OCI-LY1 (cell line): ENCODE data around the gene MRPL47.

Experiments used
- H2AFZ ChIP-seq: fragments of 200-600 bp; sonication (generic), shearing (Covaris generic); 2 replicates; pipeline ENCODE4 v1.6.0; 2014; ENCODE audit warnings: antibody characterized with exemption, mild to moderate bottlenecking, low read length
- H3F3A ChIP-seq: fragments of 200-600 bp; sonication (generic), shearing (Covaris generic); 2 replicates; pipeline ENCODE4 v1.6.0; 2014; ENCODE audit warnings: mild to moderate bottlenecking, antibody characterized with exemption, low read length, moderate library complexity; ENCODE audit not compliant: insufficient read depth
- H3K27ac ChIP-seq: fragments of 200-600 bp; sonication (generic); 2 replicates; pipeline ENCODE4 v1.5.1; 2014; ENCODE audit warnings: low read length, mixed run types, mild to moderate bottlenecking, low read depth; ENCODE audit not compliant: poor library complexity, severe bottlenecking
- H3K27me3 ChIP-seq: fragments of 200-600 bp; sonication (generic); 2 replicates; pipeline ENCODE4 v1.6.0; 2014; ENCODE audit warnings: antibody characterized with exemption, mild to moderate bottlenecking, low read length, moderate library complexity; ENCODE audit not compliant: insufficient read depth
- H3K36me3 ChIP-seq: fragments of 200-600 bp; sonication (generic); 2 replicates; pipeline ENCODE4 v1.6.1; 2014; ENCODE audit warnings: mild to moderate bottlenecking, antibody characterized with exemption, low read length, moderate library complexity, mixed read lengths; ENCODE audit not compliant: insufficient read depth
- H3K4me1 ChIP-seq: fragments of 200-600 bp; sonication (generic); 2 replicates; pipeline ENCODE4 v1.5.1; 2014; ENCODE audit warnings: mild to moderate bottlenecking, low read length, moderate library complexity; ENCODE audit not compliant: insufficient read depth, severe bottlenecking
- H3K4me2 ChIP-seq: fragments of 200-600 bp; sonication (generic), shearing (Covaris generic); 2 replicates; pipeline ENCODE4 v1.6.1; 2014; ENCODE audit warnings: low read length
- H3K4me3 ChIP-seq: fragments of 200-600 bp; sonication (generic); 2 replicates; pipeline ENCODE4 v1.5.1; 2014; ENCODE audit warnings: low read length, low read depth, mild to moderate bottlenecking, mixed read lengths; ENCODE audit not compliant: poor library complexity, severe bottlenecking
- H3K79me2 ChIP-seq: fragments of 200-600 bp; shearing (Covaris generic); 2 replicates; pipeline ENCODE4 v1.6.1; 2016; ENCODE audit warnings: mixed run types, low read length, mixed read lengths; ENCODE audit not compliant: insufficient read depth
- H3K9ac ChIP-seq: fragments of 200-600 bp; sonication (generic), shearing (Covaris generic); 2 replicates; pipeline ENCODE4 v1.6.1; 2014; ENCODE audit warnings: mild to moderate bottlenecking, low read length, mixed read lengths
- H3K9me2 ChIP-seq: fragments of 200-600 bp; sonication (generic), shearing (Covaris generic); 2 replicates; pipeline ENCODE4 v1.6.1; 2014; ENCODE audit warnings: low read depth, mild to moderate bottlenecking, low read length, mixed read lengths
- H3K9me3 ChIP-seq: fragments of 200-600 bp; shearing (Covaris generic); 2 replicates; pipeline ENCODE4 v1.6.1; 2014; ENCODE audit warnings: low read length, mixed read lengths
- H4K20me1 ChIP-seq: fragments of 200-600 bp; sonication (generic), shearing (Covaris generic); 2 replicates; pipeline ENCODE4 v1.6.0; 2016; ENCODE audit warnings: mild to moderate bottlenecking, low read length; ENCODE audit not compliant: insufficient read depth
- EZH2 ChIP-seq: fragments of 200-600 bp; sonication (generic), shearing (Covaris generic); IDR thresholded peaks from 2 replicates; pipeline ENCODE4 v1.8.0; 2017; ENCODE audit warnings: borderline replicate concordance, mixed run types, mild to moderate bottlenecking, antibody characterized with exemption, low read length, moderate library complexity, mixed read lengths
- TF ChIP-seq, protein P1 (sequence below): fragments of 200-600 bp; sonication (generic), shearing (Covaris generic); IDR thresholded peaks from 2 replicates; pipeline ENCODE4 v1.5.1; 2017; ENCODE audit warnings: mild to moderate bottlenecking, antibody characterized with exemption, low read length, moderate library complexity, mixed read lengths

MRPL47 gene

DNA sequence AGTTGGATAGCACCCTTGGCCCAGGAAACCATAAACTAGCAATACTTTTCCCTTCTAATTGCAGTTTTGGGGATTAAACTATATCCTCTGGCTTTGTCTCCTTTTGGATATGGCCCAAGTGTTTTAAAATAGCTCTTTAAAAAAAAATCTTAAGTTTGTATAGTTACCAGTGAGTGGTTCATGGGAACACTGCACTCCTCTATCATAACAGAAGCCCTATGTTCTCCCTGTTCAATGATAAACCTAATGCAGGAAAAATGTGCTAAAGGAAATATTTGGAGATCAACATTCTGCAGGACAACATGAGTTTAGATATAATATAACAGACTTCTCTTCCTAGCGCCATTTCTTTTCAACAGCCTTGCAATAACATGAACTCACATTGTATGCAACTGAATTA, 13.1 kb downstream of the MRPL47 start:
- peaks cover 95% of the 10 kb centered on the region for H3K36me3 ChIP-seq
- H3F3A ChIP-seq: no peaks in the 10 kb centered on the region
- no peak overlapping the region for H3K9ac ChIP-seq
- no peak for TF ChIP-seq EZH2
- TF ChIP-seq, protein P1, sequence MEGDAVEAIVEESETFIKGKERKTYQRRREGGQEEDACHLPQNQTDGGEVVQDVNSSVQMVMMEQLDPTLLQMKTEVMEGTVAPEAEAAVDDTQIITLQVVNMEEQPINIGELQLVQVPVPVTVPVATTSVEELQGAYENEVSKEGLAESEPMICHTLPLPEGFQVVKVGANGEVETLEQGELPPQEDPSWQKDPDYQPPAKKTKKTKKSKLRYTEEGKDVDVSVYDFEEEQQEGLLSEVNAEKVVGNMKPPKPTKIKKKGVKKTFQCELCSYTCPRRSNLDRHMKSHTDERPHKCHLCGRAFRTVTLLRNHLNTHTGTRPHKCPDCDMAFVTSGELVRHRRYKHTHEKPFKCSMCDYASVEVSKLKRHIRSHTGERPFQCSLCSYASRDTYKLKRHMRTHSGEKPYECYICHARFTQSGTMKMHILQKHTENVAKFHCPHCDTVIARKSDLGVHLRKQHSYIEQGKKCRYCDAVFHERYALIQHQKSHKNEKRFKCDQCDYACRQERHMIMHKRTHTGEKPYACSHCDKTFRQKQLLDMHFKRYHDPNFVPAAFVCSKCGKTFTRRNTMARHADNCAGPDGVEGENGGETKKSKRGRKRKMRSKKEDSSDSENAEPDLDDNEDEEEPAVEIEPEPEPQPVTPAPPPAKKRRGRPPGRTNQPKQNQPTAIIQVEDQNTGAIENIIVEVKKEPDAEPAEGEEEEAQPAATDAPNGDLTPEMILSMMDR: no peak
- H3K27ac ChIP-seq: no peak overlapping the region
- H2AFZ ChIP-seq: no peak overlapping the region
- no peaks in the 10 kb centered on the region for H4K20me1 ChIP-seq
- H3K4me3 ChIP-seq: no peak overlapping the region
- H3K9me3 ChIP-seq: no peaks in the 10 kb centered on the region
- H3K27me3 ChIP-seq: no peaks in the 10 kb centered on the region
- no peaks in the 10 kb centered on the region for H3K4me1 ChIP-seq
- H3K79me2 ChIP-seq: no peaks in the 10 kb centered on the region
- no peaks in the 10 kb centered on the region for H3K9me2 ChIP-seq
- no peak overlapping the region for H3K4me2 ChIP-seq

DNA sequence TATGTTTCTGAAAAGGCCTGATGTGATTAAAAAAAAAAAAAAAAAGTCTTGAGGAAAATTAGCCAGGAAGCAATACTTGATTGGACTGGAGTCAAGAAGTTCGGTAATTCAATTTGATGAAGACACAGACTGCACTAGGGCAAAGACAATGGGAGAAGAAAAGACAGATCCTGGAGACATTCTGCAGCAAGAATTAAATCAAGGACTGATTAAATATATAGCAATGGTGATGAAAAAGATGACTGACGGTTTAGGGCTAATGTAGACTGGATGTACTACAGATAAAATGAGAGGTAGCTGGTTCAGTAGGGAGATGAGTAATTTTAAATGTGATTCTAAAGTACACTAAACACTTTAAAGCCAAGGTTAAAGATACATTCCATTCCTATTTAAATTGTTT, 13.8 kb downstream of the MRPL47 start:
- no peaks in the 10 kb centered on the region for H4K20me1 ChIP-seq
- no peak overlapping the region for H3K4me2 ChIP-seq
- peaks cover 95% of the 10 kb centered on the region for H3K36me3 ChIP-seq
- no peaks in the 10 kb centered on the region for H3K9me2 ChIP-seq
- H3K27ac ChIP-seq: no peak overlapping the region
- no peaks in the 10 kb centered on the region for H3K4me1 ChIP-seq
- TF ChIP-seq, protein P1: no peak
- TF ChIP-seq EZH2: no peak
- H3K9ac ChIP-seq: no peak overlapping the region
- no peaks in the 10 kb centered on the region for H3K9me3 ChIP-seq
- no peaks in the 10 kb centered on the region for H3K27me3 ChIP-seq
- H3K79me2 ChIP-seq: no peaks in the 10 kb centered on the region
- H3F3A ChIP-seq: no peaks in the 10 kb centered on the region
- H3K4me3 ChIP-seq: no peak overlapping the region
- no peak overlapping the region for H2AFZ ChIP-seq

DNA sequence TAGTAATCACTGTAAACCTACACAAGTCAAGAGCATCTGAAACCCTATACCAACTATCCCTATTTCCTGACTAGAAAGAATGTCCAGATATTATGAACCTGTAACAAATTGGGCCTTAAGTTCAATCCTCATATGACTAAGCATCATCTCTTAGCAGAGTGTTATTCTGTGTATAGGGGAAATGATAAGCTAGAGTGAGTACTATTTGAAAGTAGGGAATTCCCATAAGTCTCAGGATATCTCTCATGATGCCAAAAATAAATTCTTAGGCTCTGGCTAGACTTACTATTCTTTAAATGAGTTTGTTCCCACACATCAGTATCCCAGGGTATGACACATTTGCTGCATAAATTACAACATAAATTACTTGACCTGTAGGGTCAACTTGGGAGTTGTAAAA, 15.3 kb downstream of the MRPL47 start:
- Histone ChIP-seq H3K36me3 (peaks cover 98% of the 10 kb centered on the region), H3K79me2 (no peaks in the 10 kb centered on the region), H3F3A (no peaks in the 10 kb centered on the region), H3K27ac (no peak overlapping the region), H4K20me1 (no peaks in the 10 kb centered on the region), H3K4me2 (no peak overlapping the region), H3K9me3 (no peaks in the 10 kb centered on the region), H3K4me3 (no peak overlapping the region), H2AFZ (no peak overlapping the region), H3K9ac (no peak overlapping the region), H3K27me3 (no peaks in the 10 kb centered on the region), H3K9me2 (no peaks in the 10 kb centered on the region), H3K4me1 (no peaks in the 10 kb centered on the region)
- TF ChIP-seq EZH2: no peak
- TF ChIP-seq, protein P1: no peak
